GM10248 (cell line): ENCODE data around the gene SAP30BP.
A peak's percentile ranks its signal among the peaks of the same experiment; 100 is the strongest.

Experiments
- CTCF ChIA-PET: fragments of 300-600 bp; sonication (Branson Sonifier 250); formaldehyde crosslinking; extraction: SDS; loops from one replicate; lab custom pipeline; 2021; ENCODE audit warnings: antibody characterized with exemption; lab: Yijun Ruan, JAX
- POLR2A ChIA-PET: fragments of 350-650 bp; sonication (Branson Sonifier 250); formaldehyde crosslinking; extraction: SDS; loops from one replicate; lab custom pipeline; 2020; ENCODE audit warnings: antibody characterized with exemption; lab: Yijun Ruan, JAX
- DNase-seq: peaks from one replicate; pipeline ENCODE4 v3.0.0; 2012; ENCODE audit errors: extremely low spot score
- CTCF ChIP-seq: IDR thresholded peaks from 2 replicates; pipeline ENCODE4 v1.5.1; 2012; ENCODE audit warnings: mild to moderate bottlenecking, low read depth; ENCODE audit errors: extremely low read depth, missing control alignments, control extremely low read depth

Gene SAP30BP

GRCh38 chr17:75658237-75658636, 8.9 kb upstream of the SAP30BP start:
- ChIA-PET CTCF (interaction anchor here (0.8 to 23.7 kb wide), 10 partner anchors 8 to 95 kb away, joined by 3 to 463 read pairs (median 4); partner anchors contain the start of gene SMIM5), POLR2A (no interaction called here)
- TF ChIP-seq CTCF = no peak
- no peak for DNase-seq

GRCh38 chr17:75661531-75661930, 5.6 kb upstream of the SAP30BP start:
- DNase-seq = no peak
- TF ChIP-seq CTCF = no peak
- POLR2A ChIA-PET = interaction anchor here (1.1 kb wide), 1 partner anchor 91 kb away, joined by 3 read pairs; no protein-coding TSS in a partner anchor
- CTCF ChIA-PET = interaction anchor here (1.0 to 23.7 kb wide), 7 partner anchors 9 to 88 kb away, joined by 4 to 463 read pairs (median 10); partner anchors contain the start of gene SMIM5

GRCh38 chr17:75662511-75662910, 4.6 kb upstream of the SAP30BP start:
- POLR2A ChIA-PET = interaction anchor here (1.1 kb wide), 1 partner anchor 90 kb away, joined by 3 read pairs; no protein-coding TSS in a partner anchor
- CTCF ChIA-PET = interaction anchor here (1.0 to 23.7 kb wide), 7 partner anchors 10 to 87 kb away, joined by 3 to 463 read pairs (median 10); partner anchors contain the start of gene SMIM5
- no peak for TF ChIP-seq CTCF

GRCh38 chr17:75664099-75664549, 3.0 kb upstream of the SAP30BP start:
- DNase-seq = peak; percentile 70
- ChIA-PET CTCF (interaction anchor here (1.0 to 1.8 kb wide), 3 partner anchors 11 to 31 kb away, joined by 3 to 5 read pairs (median 3); partner anchors contain the start of gene SMIM5), POLR2A (interaction anchor here (0.6 to 0.7 kb wide), 2 partner anchors 87 to 519 kb away, joined by 3 to 5 read pairs; no protein-coding TSS in a partner anchor)
- no peak for TF ChIP-seq CTCF

More at GRCh38 chr17:75662511-75662910, 4.6 kb upstream of the SAP30BP start:
- no peak for DNase-seq

GRCh38 chr17:75665981-75666380, 1.2 kb upstream of the SAP30BP start:
- ChIA-PET POLR2A (no interaction called here), CTCF (interaction anchor here (0.9 to 3.9 kb wide), 9 partner anchors 8 to 87 kb away, joined by 3 to 23 read pairs (median 11); partner anchors contain the start of gene SMIM5)
- TF ChIP-seq CTCF = no peak
- no peak for DNase-seq

GRCh38 chr17:75667825-75668224, 687 bp downstream of the SAP30BP start:
- CTCF ChIA-PET = interaction anchor here (1.2 to 3.9 kb wide), 6 partner anchors 14 to 85 kb away, joined by 3 to 23 read pairs (median 14); partner anchors contain the start of gene SMIM5
- TF ChIP-seq CTCF = no peak
- DNase-seq = no peak
- POLR2A ChIA-PET = no interaction called here
